PC-9 (cell line): Measurements from ENCODE around the gene AKAP13. TPM values are rescaled to one million over a fixed set of nuclear protein-coding genes. Genes with fewer than 3 reads are reported as not detected.
A peak's percentile ranks its signal among the peaks of the same experiment; 100 is the strongest.

Experiments
- BruUV-seq: library from RNA; stranded (reverse); fragments of 400-500 nt; replicated peaks from 2 replicates; lab custom pipeline; 2021; lab: Mats Ljungman, UMichigan
- CTCF ChIA-PET: fragments of 300-600 bp; sonication (Branson Sonifier 250); formaldehyde crosslinking; loops from one replicate; lab custom pipeline; 2022; ENCODE audit warnings: antibody characterized with exemption; lab: Charles Lee
- POLR2A ChIA-PET: fragments of 300-600 bp; sonication (Branson Sonifier 250); formaldehyde crosslinking; loops from one replicate; lab custom pipeline; 2022; ENCODE audit warnings: antibody characterized with exemption; ENCODE audit not compliant: unreplicated experiment; lab: Charles Lee
- DNase-seq, 2 experiments: peaks; one replicate each; pipeline versions ENCODE4 v3.0.0 to v3.0.0-alpha.2; 2015 to 2022; ENCODE audit warnings: mixed read lengths in 1 of 2
- H2AFZ ChIP-seq: fragments of 200-600 bp; sonication (generic); 2 replicates; pipeline ENCODE4 v1.8.1; 2017; ENCODE audit warnings: antibody characterized with exemption
- H3F3A ChIP-seq: fragments of 200-600 bp; sonication (generic); 2 replicates; pipeline ENCODE4 v1.8.1; 2017; ENCODE audit warnings: antibody characterized with exemption, mild to moderate bottlenecking, low read depth; ENCODE audit not compliant: insufficient read depth
- H3K27ac ChIP-seq: fragments of 200-600 bp; sonication (generic); 2 replicates; pipeline ENCODE4 v1.6.1; 2016; ENCODE audit warnings: mixed run types
- H3K27me3 ChIP-seq: fragments of 200-600 bp; sonication (generic); 2 replicates; pipeline ENCODE4 v1.6.1; 2016; ENCODE audit warnings: low read depth, mixed run types; ENCODE audit not compliant: insufficient read depth
- H3K36me3 ChIP-seq: fragments of 200-600 bp; sonication (generic); 2 replicates; pipeline ENCODE4 v1.6.1; 2016; ENCODE audit warnings: low read depth, mixed run types
- H3K4me1 ChIP-seq: fragments of 200-600 bp; sonication (generic); replicated peaks from 2 replicates; pipeline ENCODE4 v1.6.1; 2016; ENCODE audit warnings: mixed run types; ENCODE audit not compliant: insufficient read depth
- H3K4me2 ChIP-seq: fragments of 200-600 bp; sonication (generic); 2 replicates; pipeline ENCODE4 v1.6.1; 2017; ENCODE audit warnings: mixed run types
- H3K4me3 ChIP-seq: fragments of 200-600 bp; sonication (generic); 2 replicates; pipeline ENCODE4 v1.6.1; 2016; ENCODE audit warnings: mixed run types
- H3K79me2 ChIP-seq: fragments of 200-600 bp; sonication (generic); 2 replicates; pipeline ENCODE4 v1.6.1; 2017; ENCODE audit warnings: low read depth, mixed run types
- H3K9me2 ChIP-seq: fragments of 200-600 bp; sonication (generic); 2 replicates; pipeline ENCODE4 v1.8.1; 2017; ENCODE audit warnings: mild to moderate bottlenecking; ENCODE audit not compliant: insufficient read depth
- H3K9me3 ChIP-seq: fragments of 200-600 bp; sonication (generic); 2 replicates; pipeline ENCODE4 v1.8.1; 2016; ENCODE audit warnings: low read depth; ENCODE audit not compliant: insufficient read depth
- H4K20me1 ChIP-seq: fragments of 200-600 bp; sonication (generic); 2 replicates; pipeline ENCODE4 v1.8.1; 2017; ENCODE audit not compliant: insufficient read depth
- CTCF ChIP-seq: fragments of 200-600 bp; sonication (generic); conservative IDR thresholded peaks from 2 replicates; pipeline ENCODE4 v1.6.1; 2017; ENCODE audit warnings: mixed run types, antibody characterized with exemption, mild to moderate bottlenecking, moderate library complexity
- EZH2 ChIP-seq: fragments of 200-600 bp; sonication (generic); IDR thresholded peaks from 2 replicates; pipeline ENCODE4 v1.8.0; 2017; ENCODE audit warnings: antibody characterized with exemption, low read depth
- intact Hi-C: fragments of 100-400 bp; cut with micrococcal nuclease; formaldehyde crosslinking; loops from one replicate; pipeline ENCODE4 v1.10.0; 2022; ENCODE audit not compliant: unreplicated experiment
- total RNA-seq: library from RNA; stranded (reverse); gene quantifications from 2 replicates; pipeline ENCODE4 v1.2.3, GENCODE V29; 2021

The AKAP13 gene
- total RNA-seq, 1 experiment from 2014 or later = 82.5 TPM

- no peak for DNase-seq
- Histone ChIP-seq H4K20me1 (no peaks in the 10 kb centered on the region), H3K4me1 (no peaks in the 10 kb centered on the region), H3K4me2 (no peak overlapping the region), H3K79me2 (no peaks in the 10 kb centered on the region), H3K9me3 (no peaks in the 10 kb centered on the region), H3K27me3 (no peaks in the 10 kb centered on the region), H3K9me2 (no peaks in the 10 kb centered on the region), H3K27ac (no peak overlapping the region), H3K4me3 (no peak overlapping the region), H2AFZ (no peak overlapping the region), H3F3A (peaks cover 23% of the 10 kb centered on the region; the same call in 1 of the 2 replicates), H3K36me3 (peaks cover 33% of the 10 kb centered on the region)
- ChIA-PET CTCF (no interaction called here), POLR2A (no interaction called here)
- BruUV-seq = no TSS peak
- TF ChIP-seq EZH2 (no peak), CTCF (no peak)
- intact Hi-C loops = loop anchor here (10.0 kb wide), 1 partner anchor 432 kb away; no protein-coding TSS in a partner anchor
Observed at GRCh38 chr15:85726454-85726853, 346.1 kb downstream of the AKAP13 start.

GRCh38 chr15:85727068-85727467 is 346.7 kb downstream of the AKAP13 start:
- CTCF ChIA-PET = no interaction called here

GRCh38 chr15:85730001-85730820 is 349.8 kb downstream of the AKAP13 start:
- Histone ChIP-seq H3K4me3 (no peak overlapping the region), H3K9me3 (no peaks in the 10 kb centered on the region), H3K4me1 (no peaks in the 10 kb centered on the region), H3K27me3 (no peaks in the 10 kb centered on the region), H4K20me1 (no peaks in the 10 kb centered on the region), H3K27ac (no peak overlapping the region), H2AFZ (no peak overlapping the region), H3K79me2 (no peaks in the 10 kb centered on the region), H3K36me3 (peaks cover 47% of the 10 kb centered on the region), H3K4me2 (no peak overlapping the region), H3F3A (peaks cover 20% of the 10 kb centered on the region; the same call in 1 of the 2 replicates), H3K9me2 (no peaks in the 10 kb centered on the region)
- BruUV-seq = no TSS peak
- ChIA-PET POLR2A (interaction anchor here (0.6 kb wide), 1 partner anchor 63 kb away, joined by 3 read pairs; no protein-coding TSS in a partner anchor), CTCF (no interaction called here)
- intact Hi-C loops = loop anchor here (1.0 to 2.0 kb wide), 2 partner anchors 101 to 110 kb away; no protein-coding TSS in a partner anchor
- DNase-seq = peak in 1 of 2 experiments; percentile 29
- peak; percentile 84 for TF ChIP-seq CTCF
- no peak for TF ChIP-seq EZH2

More at GRCh38 chr15:85727068-85727467, 346.7 kb downstream of the AKAP13 start:
- Histone ChIP-seq H3K9me3 (no peaks in the 10 kb centered on the region), H4K20me1 (no peaks in the 10 kb centered on the region), H3K4me1 (no peaks in the 10 kb centered on the region), H3K4me3 (no peak overlapping the region), H3K4me2 (no peak overlapping the region), H3F3A (peaks cover 23% of the 10 kb centered on the region; the same call in 1 of the 2 replicates), H3K27ac (no peak overlapping the region), H3K79me2 (no peaks in the 10 kb centered on the region), H2AFZ (no peak overlapping the region), H3K9me2 (no peaks in the 10 kb centered on the region), H3K36me3 (peaks cover 34% of the 10 kb centered on the region), H3K27me3 (no peaks in the 10 kb centered on the region)
- TF ChIP-seq CTCF = no peak
- no peak for TF ChIP-seq EZH2
- no peak for DNase-seq
- BruUV-seq = no TSS peak
- intact Hi-C loops = loop anchor here (10.0 kb wide), 1 partner anchor 432 kb away; no protein-coding TSS in a partner anchor
- POLR2A ChIA-PET = no interaction called here
